K562 (cell line): ENCODE results near the gene ACTR5. TPM values are rescaled to one million over a fixed set of nuclear protein-coding genes. Genes with fewer than 3 reads are reported as not detected.

ENCODE experiments used
- ATAC-seq: fragments of 200-7000 bp; cut with Tn5 transposase; 3 replicates; pipeline ENCODE4 v1.9.1; 2020; ENCODE audit warnings: moderate library complexity
- BruUV-seq: library from RNA; stranded (reverse); fragments of 400-500 nt; replicated peaks from 2 replicates; lab custom pipeline; 2021; lab: Mats Ljungman, UMichigan
- CTCF ChIA-PET: fragments of 300-600 bp; formaldehyde crosslinking; extraction: SDS; loops from one replicate; lab custom pipeline; 2021; ENCODE audit warnings: low intra/inter-chr PET ratio; lab: Yijun Ruan, JAX
- POLR2A ChIA-PET: fragments of 300-600, 350-650 bp; sonication (Branson Sonifier 250); formaldehyde crosslinking; extraction: SDS; loops from one replicate; lab custom pipeline; 2021; ENCODE audit warnings: antibody characterized with exemption, inconsistent platforms; lab: Yijun Ruan, JAX
- DNase-seq, 4 experiments: peaks; one replicate each; pipeline versions ENCODE4 v3.0.0 to v3.0.0-alpha.2; 2011 to 2018; ENCODE audit warnings: low spot score in 3 of 4, mixed read lengths in 3 of 4; ENCODE audit errors: extremely low read depth in 1 of 4
- FAIRE-seq: peaks from 2 replicates; lab custom pipeline; 2011; peaks lifted over from hg19 to GRCh38; lab: Jason Lieb, UNC
- H2AFZ ChIP-seq: 2 replicates; pipeline ENCODE4 v1.6.0; 2011; ENCODE audit warnings: low read depth, low read length, control low read depth, inconsistent platforms
- H3K27ac ChIP-seq: fragments of 200-600 bp; 3 replicates; pipeline ENCODE4 v1.8.0; 2011; ENCODE audit warnings: low read depth, mild to moderate bottlenecking, control low read depth, inconsistent platforms, low read length, moderate library complexity, mixed read lengths; ENCODE audit errors: extremely low read depth
- H3K27me3 ChIP-seq, 2 experiments: fragments of 300-600 bp in 1 of 2; 2 replicates in 1 of 2; 3 replicates in 1 of 2; pipeline versions ENCODE4 v1.6.0 to v1.8.0; 2011; ENCODE audit warnings: inconsistent platforms in 2 of 2, low read length in 2 of 2, mild to moderate bottlenecking in 1 of 2, mixed read lengths in 1 of 2, moderate library complexity in 1 of 2; ENCODE audit not compliant: control insufficient read depth in 2 of 2, insufficient read depth in 2 of 2
- H3K36me3 ChIP-seq: fragments of 300-600 bp; 3 replicates; pipeline ENCODE4 v1.8.0; 2011; ENCODE audit warnings: mild to moderate bottlenecking, low read length, inconsistent platforms; ENCODE audit not compliant: control insufficient read depth, insufficient read depth
- H3K4me1 ChIP-seq, 2 experiments: fragments of 200-600 bp in 1 of 2; replicated peaks in 1 of 2; 2 replicates in 1 of 2; 3 replicates in 1 of 2; pipeline versions ENCODE4 v1.5.1 to v1.8.0; 2011; ENCODE audit warnings: inconsistent platforms in 2 of 2, low read length in 2 of 2, mild to moderate bottlenecking in 1 of 2, mixed read lengths in 1 of 2, moderate library complexity in 1 of 2; ENCODE audit not compliant: control insufficient read depth in 2 of 2, insufficient read depth in 2 of 2
- H3K4me2 ChIP-seq: 2 replicates; pipeline ENCODE4 v1.6.1; 2011; ENCODE audit warnings: low read length, control low read depth, inconsistent platforms, mixed read lengths; ENCODE audit not compliant: insufficient read depth
- H3K4me3 ChIP-seq: fragments of 200-600 bp; sonication (generic), shearing (Covaris generic); 2 replicates; pipeline ENCODE4 v1.5.1; 2016; ENCODE audit warnings: control low read depth, inconsistent platforms
- H3K79me2 ChIP-seq: fragments of 200-600 bp; 3 replicates; pipeline ENCODE4 v1.8.0; 2011; ENCODE audit warnings: low read length, inconsistent platforms; ENCODE audit not compliant: control insufficient read depth, insufficient read depth
- H3K9ac ChIP-seq, 2 experiments: 2 replicates each; pipeline versions ENCODE4 v1.6.0 to v1.6.1; 2011; ENCODE audit warnings: low read depth in 2 of 2, low read length in 2 of 2, control low read depth in 1 of 2, inconsistent platforms in 1 of 2, mild to moderate bottlenecking in 1 of 2, mixed read lengths in 1 of 2; ENCODE audit not compliant: insufficient read depth in 1 of 2
- H3K9me1 ChIP-seq: one replicate; pipeline ENCODE4 v1.6.0; 2011; ENCODE audit warnings: inconsistent platforms, mild to moderate bottlenecking, low read length, moderate library complexity; ENCODE audit not compliant: control insufficient read depth, insufficient read depth
- H3K9me3 ChIP-seq: replicated peaks from 2 replicates; pipeline ENCODE4 v1.5.1; 2011; ENCODE audit warnings: low read depth, low read length, inconsistent platforms; ENCODE audit not compliant: control insufficient read depth, insufficient read depth
- H4K20me1 ChIP-seq: replicated peaks from 2 replicates; pipeline ENCODE4 v1.6.1; 2011; ENCODE audit warnings: low read length, inconsistent platforms, mixed read lengths; ENCODE audit not compliant: control insufficient read depth, insufficient read depth
- POLR2G ChIP-seq: fragments of 200-400 bp; formaldehyde crosslinking; IDR thresholded peaks from 2 replicates; pipeline ENCODE4 v1.6.1; 2017; ENCODE audit warnings: low read depth, mild to moderate bottlenecking, antibody characterized with exemption, low read length, moderate library complexity
- ZBTB40 ChIP-seq, 2 experiments: fragments of 450-650 bp in 1 of 2; sonication (generic) in 1 of 2; formaldehyde crosslinking in 1 of 2; IDR thresholded peaks; 2 replicates each; pipeline versions ENCODE4 v1.7.1 to v1.9.0; 2016 to 2022; ENCODE audit warnings: inconsistent platforms in 1 of 2, mild to moderate bottlenecking in 1 of 2, missing genetic modification reagents in 1 of 2
- ZNF384 ChIP-seq: IDR thresholded peaks from 2 replicates; pipeline ENCODE4 v1.6.1; 2012; ENCODE audit warnings: low read depth, low read length, improper control_type of control experiment
- whole genome bisulfite sequencing: fragments of 100-300 bp; shearing (Covaris generic); methylation state at CpG from one replicate; pipeline ENCODE4 v1.1.6; 2016; ENCODE audit warnings: low coverage, mixed read lengths; ENCODE audit not compliant: insufficient coverage; ENCODE audit errors: missing lambda C conversion rate; 5-methylcytosine and 5-hydroxymethylcytosine counted together
- in situ Hi-C: fragments of 300-500 bp; cut with MboI; formaldehyde crosslinking; loops from 4 replicates; pipeline ENCODE4 v1.15.0; 2018; ENCODE audit warnings: inconsistent platforms, mixed read lengths
- intact Hi-C: fragments of 100-400 bp; cut with micrococcal nuclease; formaldehyde crosslinking; loops from 2 replicates; pipeline ENCODE4 v1.14.2; 2022
- polyA plus RNA-seq, 8 experiments: library from polyadenylated mRNA; depleted of rRNA in 4 of 8; stranded (reverse) in 5 of 8; unstranded in 3 of 8; fragments of >200 nt; fragmentation: Nextera tagmentation in 2 of 8; fragmentation: Illumina TruSeq in 1 of 8; extraction: Ambion mirVana in 2 of 8; extraction: Trizol in 1 of 8; gene quantifications; 2 replicates each; pipeline versions ENCODE4 v1.2.1 to v1.2.3, GENCODE V29; 2011 to 2014; ENCODE audit warnings: inconsistent platforms in 1 of 8, missing spikeins in 1 of 8
- total RNA-seq, 7 experiments: library from RNA; depleted of rRNA in 6 of 7; stranded (reverse); fragments of >200 nt in 6 of 7; fragmentation: Illumina TruSeq in 2 of 7; extraction: Trizol in 2 of 7; gene quantifications; 2 replicates each; pipeline versions ENCODE4 v1.2.1 to v1.2.3, GENCODE V29; 2011 to 2021; ENCODE audit warnings: low replicate concordance in 1 of 7

Gene ACTR5
- total and polyA plus RNA-seq, 9 of the 15 experiments (the other 6 are each of a cell fraction or from before 2014, with no cell fraction given): 0.93 to 18.8 (median 12.9) TPM

DNA sequence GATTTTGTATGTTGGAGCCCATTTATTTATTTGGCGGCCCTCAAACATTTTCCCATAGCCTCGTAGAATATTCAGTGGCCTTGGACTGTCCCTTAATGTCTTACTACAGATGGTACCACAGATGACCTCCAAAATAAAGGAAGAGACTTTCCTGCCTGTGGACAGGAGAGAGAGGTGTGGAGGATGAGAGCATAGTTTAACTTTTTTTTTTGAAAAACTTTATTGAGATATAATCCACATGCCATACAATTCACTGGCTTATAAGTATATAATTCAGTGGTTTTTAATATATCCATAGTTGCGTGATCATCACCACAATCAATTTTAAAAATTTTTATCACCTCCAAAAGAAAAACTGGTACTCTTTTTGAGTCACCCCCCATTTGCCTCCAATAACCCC is 52.6 kb downstream of the ACTR5 start:
- no peaks in the 10 kb centered on the region for H3K9me3 ChIP-seq
- in situ Hi-C loops (no loop called here), intact Hi-C loops (no loop called here)
- FAIRE-seq (no peak), ATAC-seq (no peak), DNase-seq (no peak)
- peaks cover 10 to 12% of the 10 kb centered on the region in 2 experiments for H3K4me1 ChIP-seq
- no peak overlapping the region for H2AFZ ChIP-seq
- H3K36me3 ChIP-seq: no peaks in the 10 kb centered on the region
- 81% methylated on average over 3 of the region's 3 CpGs for WGBS
- no peak overlapping the region for H3K4me3 ChIP-seq
- no peaks in the 10 kb centered on the region for H4K20me1 ChIP-seq
- BruUV-seq: no TSS peak
- no peaks in the 10 kb centered on the region for H3K79me2 ChIP-seq
- POLR2A ChIA-PET: no interaction called here
- TF ChIP-seq ZNF384 (peak; percentile 78), POLR2G (no peak), ZBTB40 (IDR thresholded peaks at IDR 0.05) (peak; percentile 90), ZBTB40 (CRISPR knock-in tag; IDR thresholded peaks at IDR 0.05) (peak; percentile 91)
- no peaks in the 10 kb centered on the region for H3K9me1 ChIP-seq
- no peak overlapping the region for H3K4me2 ChIP-seq
- H3K9ac ChIP-seq: no peak overlapping the region
- CTCF ChIA-PET: no interaction called here
- no peak overlapping the region for H3K27ac ChIP-seq
- H3K27me3 ChIP-seq: no peaks in the 10 kb centered on the region
